GM13977 (cell line): ENCODE measurements around the gene DNAJC2.

ENCODE experiments used
- DNase-seq: peaks from one replicate; pipeline ENCODE4 v3.0.0; 2012; ENCODE audit warnings: low spot score
- in situ Hi-C: fragments of 300-500 bp; cut with MboI; formaldehyde crosslinking; loops from one replicate; pipeline ENCODE4 v1.12.0; 2022; ENCODE audit warnings: low sequenced_read_pairs, low pct_unique_long_range_greater_than_20kb, mixed read lengths, inconsistent platforms; ENCODE audit not compliant: unreplicated experiment
- TF ChIP-seq, protein P1 (sequence below): IDR thresholded peaks from 2 replicates; pipeline ENCODE4 v1.5.1; 2012; ENCODE audit warnings: mild to moderate bottlenecking, control low read depth; ENCODE audit not compliant: insufficient read depth; ENCODE audit errors: extremely low read depth, missing control alignments

The DNAJC2 gene

DNA sequence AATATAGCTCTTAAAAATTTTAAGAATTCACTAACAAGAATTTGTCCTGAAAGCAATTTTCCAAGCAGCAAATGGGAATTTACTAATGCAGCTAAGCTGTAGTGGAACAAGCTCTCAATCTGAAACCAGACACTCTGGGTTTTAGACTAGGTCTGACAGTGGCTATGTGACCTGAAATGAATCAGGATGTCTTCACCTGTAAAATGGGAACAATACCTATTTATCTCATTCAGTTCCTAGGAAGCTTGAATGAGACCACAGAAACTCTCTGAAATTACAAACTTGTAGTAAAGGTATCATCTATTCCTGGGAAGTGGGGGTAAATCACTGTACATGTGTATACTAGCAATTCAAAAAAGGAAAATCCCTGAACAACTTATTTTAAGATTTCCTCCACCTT is 1.2 kb downstream of the DNAJC2 start:
- in situ Hi-C loops: no loop called here
- TF ChIP-seq, protein P1, sequence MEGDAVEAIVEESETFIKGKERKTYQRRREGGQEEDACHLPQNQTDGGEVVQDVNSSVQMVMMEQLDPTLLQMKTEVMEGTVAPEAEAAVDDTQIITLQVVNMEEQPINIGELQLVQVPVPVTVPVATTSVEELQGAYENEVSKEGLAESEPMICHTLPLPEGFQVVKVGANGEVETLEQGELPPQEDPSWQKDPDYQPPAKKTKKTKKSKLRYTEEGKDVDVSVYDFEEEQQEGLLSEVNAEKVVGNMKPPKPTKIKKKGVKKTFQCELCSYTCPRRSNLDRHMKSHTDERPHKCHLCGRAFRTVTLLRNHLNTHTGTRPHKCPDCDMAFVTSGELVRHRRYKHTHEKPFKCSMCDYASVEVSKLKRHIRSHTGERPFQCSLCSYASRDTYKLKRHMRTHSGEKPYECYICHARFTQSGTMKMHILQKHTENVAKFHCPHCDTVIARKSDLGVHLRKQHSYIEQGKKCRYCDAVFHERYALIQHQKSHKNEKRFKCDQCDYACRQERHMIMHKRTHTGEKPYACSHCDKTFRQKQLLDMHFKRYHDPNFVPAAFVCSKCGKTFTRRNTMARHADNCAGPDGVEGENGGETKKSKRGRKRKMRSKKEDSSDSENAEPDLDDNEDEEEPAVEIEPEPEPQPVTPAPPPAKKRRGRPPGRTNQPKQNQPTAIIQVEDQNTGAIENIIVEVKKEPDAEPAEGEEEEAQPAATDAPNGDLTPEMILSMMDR: no peak
- DNase-seq: no peak

DNA sequence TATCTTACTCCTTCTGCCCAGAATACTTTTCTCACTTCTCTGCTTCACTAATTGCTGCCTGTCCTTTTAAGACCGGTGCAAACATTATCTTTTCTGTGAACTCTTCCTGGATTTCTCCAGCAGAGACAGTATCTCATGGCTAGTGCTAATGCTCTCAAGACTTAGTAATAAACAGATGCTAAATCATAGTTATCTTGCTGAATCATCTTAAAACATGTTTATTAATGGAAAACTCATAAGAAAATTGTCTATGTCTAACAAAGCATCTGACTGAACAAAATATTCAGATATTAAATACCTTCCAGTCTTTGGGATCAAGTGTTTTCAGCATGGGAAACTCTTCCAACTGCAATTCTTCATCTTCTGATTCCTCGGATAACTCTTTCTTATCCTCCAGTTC is 3.1 kb downstream of the DNAJC2 start:
- TF ChIP-seq, protein P1: no peak
- in situ Hi-C loops: no loop called here
- DNase-seq: no peak

DNA sequence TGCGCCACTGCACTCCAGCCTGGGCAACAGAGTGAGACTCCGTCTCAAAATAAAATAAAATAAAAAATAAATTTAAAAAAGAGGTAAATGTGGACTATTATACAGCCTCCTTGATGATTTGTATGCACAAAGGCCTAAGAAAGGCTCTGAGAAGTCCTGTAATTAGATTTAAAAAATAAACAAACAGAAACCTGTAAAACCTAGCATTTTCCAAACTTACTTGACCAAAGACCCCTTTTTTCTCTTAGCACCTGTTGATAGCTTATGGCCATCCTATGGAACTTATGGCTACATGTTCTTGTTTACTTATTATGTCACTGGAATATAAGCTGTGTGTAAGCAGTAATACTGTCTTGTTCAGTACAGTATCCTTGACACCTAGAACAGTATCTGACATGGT is 5.7 kb downstream of the DNAJC2 start:
- DNase-seq: no peak
- in situ Hi-C loops: no loop called here
- TF ChIP-seq, protein P1: no peak

DNA sequence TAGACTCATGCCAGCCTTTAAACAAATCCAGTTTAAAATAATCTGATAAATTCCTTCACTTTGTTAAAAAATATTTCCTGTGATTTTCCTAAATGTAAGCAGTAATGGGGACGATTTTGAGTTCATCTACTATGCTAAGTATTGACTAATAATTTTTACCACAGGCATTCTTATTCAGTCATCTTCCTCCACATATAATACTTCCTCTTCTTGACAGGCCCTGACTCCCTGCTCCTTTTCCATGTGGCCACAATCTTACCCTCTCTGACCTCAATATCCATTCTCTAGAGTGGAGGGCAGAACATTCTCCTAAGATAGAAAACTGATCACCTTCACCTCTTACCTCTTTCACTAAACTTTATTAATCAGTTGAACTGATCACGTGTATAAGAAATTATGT is 7.8 kb downstream of the DNAJC2 start:
- DNase-seq: no peak
- in situ Hi-C loops: no loop called here
- TF ChIP-seq, protein P1: no peak

DNA sequence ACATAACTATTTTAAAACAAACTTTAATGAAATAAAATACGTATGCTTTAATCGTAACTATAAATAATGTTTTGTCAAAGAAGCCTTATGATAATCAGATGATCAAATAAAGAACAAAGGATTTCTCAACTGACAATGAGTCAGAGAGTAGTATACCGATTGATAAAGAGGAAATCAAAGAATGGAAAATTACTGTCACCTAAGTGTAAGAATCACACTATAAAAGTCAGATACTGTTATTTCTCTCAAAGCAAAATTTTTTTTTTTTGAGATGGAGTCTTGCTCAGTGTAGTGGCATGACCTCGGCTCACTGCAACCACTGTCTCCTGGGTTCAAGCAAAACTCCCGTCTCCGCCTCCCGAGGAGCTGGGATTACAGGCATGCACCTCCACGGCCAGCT is 18.8 kb downstream of the DNAJC2 start:
- TF ChIP-seq, protein P1: no peak
- in situ Hi-C loops: no loop called here
- DNase-seq: no peak

DNA sequence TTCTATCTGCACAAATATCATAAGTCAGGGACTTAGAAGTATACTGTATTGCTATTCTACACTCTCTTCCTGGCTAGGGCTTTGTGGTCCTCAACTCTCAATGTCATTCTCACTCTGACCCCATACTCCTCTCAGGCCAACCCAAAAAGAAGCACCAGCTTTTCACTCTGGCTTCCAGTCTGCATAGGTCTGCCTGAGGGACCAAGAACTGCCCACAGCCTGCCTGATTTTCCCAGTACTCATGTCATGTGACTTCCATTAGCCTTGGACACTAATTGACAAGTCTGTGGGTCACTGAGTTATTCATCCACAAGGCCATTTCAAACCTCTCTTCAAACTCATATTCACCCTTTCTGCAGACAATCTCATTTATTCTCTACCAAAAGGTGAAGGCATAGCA is 27.6 kb downstream of the DNAJC2 start:
- TF ChIP-seq, protein P1: no peak
- DNase-seq: no peak
- in situ Hi-C loops: no loop called here

DNA sequence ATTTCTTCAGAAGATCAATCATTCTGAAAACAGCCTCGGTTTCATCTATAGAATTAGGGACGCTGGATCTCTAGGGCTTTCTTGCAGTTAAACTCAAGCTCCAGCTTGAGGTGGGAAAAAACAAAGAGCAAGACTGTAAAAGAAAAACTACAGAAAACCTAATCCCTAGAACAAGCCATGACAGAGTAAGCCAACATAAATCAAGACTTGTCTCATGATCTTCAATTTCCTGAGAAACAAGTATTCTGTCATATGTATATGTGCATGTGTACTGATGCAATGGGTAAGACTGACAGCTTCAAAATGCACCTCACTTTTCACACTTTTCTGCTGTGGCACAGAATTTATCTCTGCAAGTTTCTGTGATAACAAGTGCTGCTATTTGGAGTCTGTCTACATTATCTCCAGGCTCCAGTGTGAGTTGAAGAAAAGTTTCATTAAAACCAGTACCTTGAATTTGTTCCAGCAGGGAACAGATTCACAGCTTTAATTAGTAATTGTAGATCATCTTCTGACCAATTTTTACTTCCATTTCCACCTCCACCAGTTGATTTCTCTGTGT is 28.1 kb downstream of the DNAJC2 start:
- no peak for DNase-seq
- TF ChIP-seq, protein P1: no peak
- in situ Hi-C loops: no loop called here
